Measurements from ENCODE around the gene SLC3A2.

- TF ChIP-seq POLR2A (IDR thresholded peaks at IDR 0.05) (no peak), CTCF (IDR thresholded peaks at IDR 0.05) (no peak)
Measured at GRCh38 chr11:62889126-62889483, 8.4 kb downstream of the SLC3A2 start.
